NCI-H345 (cell line): ENCODE results near the gene SDK2.

Experiments used
- DNase-seq: peaks from one replicate; lab custom pipeline; 2025; lab: John Stamatoyannopoulos, UW

The SDK2 gene

GRCh38 chr17:73533781-73534180 lies 110.5 kb downstream of the SDK2 start:
- DNase-seq, result no peak

GRCh38 chr17:73533127-73533526 lies 111.1 kb downstream of the SDK2 start:
- no peak for DNase-seq

- DNase-seq, result no peak
Observed at GRCh38 chr17:73532421-73532901, 111.8 kb downstream of the SDK2 start.

- DNase-seq, result no peak
Observed at GRCh38 chr17:73531158-73531557, 113.1 kb downstream of the SDK2 start.

- no peak for DNase-seq
Observed at GRCh38 chr17:73528679-73529078, 115.6 kb downstream of the SDK2 start.

- no peak for DNase-seq
Observed at GRCh38 chr17:73526952-73527351, 117.3 kb downstream of the SDK2 start.

- DNase-seq, result no peak
Observed at GRCh38 chr17:73524941-73525679, 119.1 kb downstream of the SDK2 start.

GRCh38 chr17:73522696-73523095 lies 121.5 kb downstream of the SDK2 start:
- no peak for DNase-seq

- no peak for DNase-seq
Observed at GRCh38 chr17:73522107-73522506, 122.1 kb downstream of the SDK2 start.

- DNase-seq, result peak; percentile 68
Observed at GRCh38 chr17:73521376-73521775, 122.9 kb downstream of the SDK2 start.

GRCh38 chr17:73520369-73520761 lies 123.9 kb downstream of the SDK2 start:
- no peak for DNase-seq

- DNase-seq, result no peak
Observed at GRCh38 chr17:73519714-73520368, 124.4 kb downstream of the SDK2 start.

- DNase-seq, result no peak
Observed at GRCh38 chr17:73519011-73519410, 125.2 kb downstream of the SDK2 start.

- no peak for DNase-seq
Observed at GRCh38 chr17:73516431-73516830, 127.8 kb downstream of the SDK2 start.

- no peak for DNase-seq
Observed at GRCh38 chr17:73514146-73514863, 129.9 kb downstream of the SDK2 start.

GRCh38 chr17:73513426-73513825 lies 130.8 kb downstream of the SDK2 start:
- DNase-seq, result no peak

GRCh38 chr17:73511719-73512115 lies 132.5 kb downstream of the SDK2 start:
- DNase-seq, result no peak

GRCh38 chr17:73510981-73511718 lies 133.1 kb downstream of the SDK2 start:
- DNase-seq, result peak; percentile 76

GRCh38 chr17:73508931-73509605 lies 135.2 kb downstream of the SDK2 start:
- DNase-seq, result no peak

GRCh38 chr17:73508057-73508930 lies 136.0 kb downstream of the SDK2 start:
- no peak for DNase-seq
